Gastroesophageal sphincter (tissue), 3 donors: Measurements from ENCODE around the gene NRL.

ENCODE experiments used
- EP300 ChIP-seq: sonication (generic); formaldehyde crosslinking; IDR thresholded peaks from one replicate; pipeline ENCODE4 v1.6.1; 2017; ENCODE audit warnings: antibody characterized with exemption, mild to moderate bottlenecking
- POLR2A ChIP-seq, 2 donors: fragments of 450-650 bp; IDR thresholded peaks; one replicate each; pipeline ENCODE4 v1.6.1; 2017; ENCODE audit warnings: antibody characterized with exemption in 2 of 2, mild to moderate bottlenecking in 2 of 2, moderate library complexity in 1 of 2
- POLR2AphosphoS5 ChIP-seq: sonication (generic); formaldehyde crosslinking; IDR thresholded peaks from one replicate; pipeline ENCODE4 v1.6.1; 2017; ENCODE audit warnings: antibody characterized with exemption
- TF ChIP-seq, protein P1 (sequence below), 4 experiments: fragments of 200-600 bp in 2 of 4; fragments of 450-650 bp in 2 of 4; sonication (generic) in 1 of 4; IDR thresholded peaks; one replicate each; pipeline ENCODE4 v1.5.1; 2017 to 2019; ENCODE audit warnings: antibody characterized with exemption in 4 of 4, mild to moderate bottlenecking in 2 of 4, moderate library complexity in 2 of 4

DNA sequence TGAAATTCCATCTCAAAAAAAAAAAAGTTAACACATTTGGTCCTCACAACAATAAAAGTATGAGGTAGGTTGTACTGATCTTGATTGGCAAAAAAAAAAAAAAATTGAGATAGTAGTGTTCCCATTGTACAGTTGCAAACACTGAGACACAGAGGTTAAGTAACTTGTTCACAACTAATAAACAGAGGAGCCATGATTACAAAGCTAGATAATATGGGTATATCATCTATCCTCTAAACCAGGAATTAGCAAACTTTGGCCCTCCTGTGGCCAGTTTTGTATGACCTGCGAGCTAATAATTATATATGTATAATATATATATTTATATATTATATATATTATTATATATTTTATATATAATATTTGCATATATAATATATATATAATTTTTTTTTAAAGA, 19.0 kb upstream of the NRL start:
- TF ChIP-seq, protein P1, sequence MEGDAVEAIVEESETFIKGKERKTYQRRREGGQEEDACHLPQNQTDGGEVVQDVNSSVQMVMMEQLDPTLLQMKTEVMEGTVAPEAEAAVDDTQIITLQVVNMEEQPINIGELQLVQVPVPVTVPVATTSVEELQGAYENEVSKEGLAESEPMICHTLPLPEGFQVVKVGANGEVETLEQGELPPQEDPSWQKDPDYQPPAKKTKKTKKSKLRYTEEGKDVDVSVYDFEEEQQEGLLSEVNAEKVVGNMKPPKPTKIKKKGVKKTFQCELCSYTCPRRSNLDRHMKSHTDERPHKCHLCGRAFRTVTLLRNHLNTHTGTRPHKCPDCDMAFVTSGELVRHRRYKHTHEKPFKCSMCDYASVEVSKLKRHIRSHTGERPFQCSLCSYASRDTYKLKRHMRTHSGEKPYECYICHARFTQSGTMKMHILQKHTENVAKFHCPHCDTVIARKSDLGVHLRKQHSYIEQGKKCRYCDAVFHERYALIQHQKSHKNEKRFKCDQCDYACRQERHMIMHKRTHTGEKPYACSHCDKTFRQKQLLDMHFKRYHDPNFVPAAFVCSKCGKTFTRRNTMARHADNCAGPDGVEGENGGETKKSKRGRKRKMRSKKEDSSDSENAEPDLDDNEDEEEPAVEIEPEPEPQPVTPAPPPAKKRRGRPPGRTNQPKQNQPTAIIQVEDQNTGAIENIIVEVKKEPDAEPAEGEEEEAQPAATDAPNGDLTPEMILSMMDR (IDR thresholded peaks at IDR 0.05), result no peak
- TF ChIP-seq POLR2A (IDR thresholded peaks at IDR 0.05) (no peak), POLR2AphosphoS5 (no peak), EP300 (no peak)
